B cell (primary cell): ENCODE results near the gene MYOF. TPM values are rescaled to one million over a fixed set of nuclear protein-coding genes. Genes with fewer than 3 reads are reported as not detected.
A peak's percentile ranks its signal among the peaks of the same experiment; 100 is the strongest.

Experiments used
- ATAC-seq: fragments of 200-7000 bp; cut with Tn5 transposase; one replicate; pipeline ENCODE4 v1.10.0; 2021; ENCODE audit warnings: low read depth, mild to moderate bottlenecking, moderate number of reproducible peaks, moderate library complexity
- CTCF ChIA-PET: fragments of 350-600 bp; sonication (Branson Sonifier 250); formaldehyde crosslinking; loops from one replicate; lab custom pipeline; 2021; ENCODE audit warnings: antibody characterized with exemption, inconsistent platforms; lab: Charles Lee
- POLR2A ChIA-PET: fragments of 350-600 bp; sonication (Branson Sonifier 250); formaldehyde crosslinking; loops from one replicate; lab custom pipeline; 2021; ENCODE audit warnings: antibody characterized with exemption; lab: Charles Lee
- DNase-seq: peaks from one replicate; pipeline ENCODE4 v3.0.0; 2013
- H2AFZ ChIP-seq: 2 replicates; pipeline ENCODE4 v1.6.1; 2012; ENCODE audit warnings: mild to moderate bottlenecking, low read depth, low read length; ENCODE audit not compliant: insufficient read depth, poor library complexity, severe bottlenecking
- H3K27ac ChIP-seq, 2 donors: 1 replicate in 1 of 2; 2 replicates in 1 of 2; pipeline ENCODE4 v1.5.1; 2012 to 2013; ENCODE audit warnings: low read length in 2 of 2, mild to moderate bottlenecking in 2 of 2, moderate library complexity in 1 of 2
- H3K27me3 ChIP-seq, 4 experiments: fragments of 200-600 bp in 1 of 4; sonication (generic) in 1 of 4; replicated peaks in 1 of 4; 1 replicate in 2 of 4; 2 replicates in 2 of 4; pipeline versions ENCODE4 v1.6.1 to v1.7.0; 2013 to 2016; ENCODE audit warnings: low read length in 3 of 4, mild to moderate bottlenecking in 2 of 4, mixed read lengths in 1 of 4, moderate library complexity in 1 of 4; ENCODE audit not compliant: insufficient read depth in 4 of 4, control insufficient read depth in 3 of 4; ENCODE audit errors: control extremely low read depth in 1 of 4
- H3K36me3 ChIP-seq, 2 experiments: replicated peaks in 1 of 2; 1 replicate in 1 of 2; 2 replicates in 1 of 2; pipeline versions ENCODE4 v1.6.1 to v1.7.1; 2013; ENCODE audit warnings: low read length in 1 of 2; ENCODE audit not compliant: insufficient read depth in 2 of 2, control insufficient read depth in 1 of 2; ENCODE audit errors: control extremely low read depth in 1 of 2, extremely low read depth in 1 of 2
- H3K4me1 ChIP-seq, 2 donors: fragments of 200-600 bp in 1 of 2; sonication (generic) in 1 of 2; 1 replicate in 1 of 2; 2 replicates in 1 of 2; pipeline versions ENCODE4 v1.5.1 to v1.6.1; 2013 to 2017; ENCODE audit warnings: low read length in 2 of 2; ENCODE audit not compliant: control insufficient read depth in 2 of 2, insufficient read depth in 2 of 2
- H3K4me2 ChIP-seq: replicated peaks from 2 replicates; pipeline ENCODE3; 2012; ENCODE audit warnings: mild to moderate bottlenecking, low read depth, low read length; ENCODE audit not compliant: poor library complexity, severe bottlenecking
- H3K4me3 ChIP-seq, 5 experiments: fragments of 200-600 bp in 1 of 5; sonication (generic) in 1 of 5; 1 replicate in 3 of 5; 2 replicates in 2 of 5; pipeline versions ENCODE4 v1.5.1 to v1.7.0; 2011 to 2016; ENCODE audit warnings: low read length in 4 of 5, mild to moderate bottlenecking in 4 of 5, low read depth in 2 of 5, control low read depth in 1 of 5, moderate library complexity in 1 of 5; ENCODE audit not compliant: insufficient read depth in 1 of 5; ENCODE audit errors: control extremely low read depth in 1 of 5, extremely low read depth in 1 of 5
- H3K79me2 ChIP-seq: fragments of 200-600 bp; sonication (generic); one replicate; pipeline ENCODE4 v1.6.0; 2016; ENCODE audit warnings: low read length; ENCODE audit not compliant: control insufficient read depth, insufficient read depth
- H3K9ac ChIP-seq: fragments of 200-600 bp; sonication (generic); 2 replicates; pipeline ENCODE4 v1.6.1; 2017; ENCODE audit warnings: mild to moderate bottlenecking, low read length, moderate library complexity
- H3K9me3 ChIP-seq, 3 donors: one replicate each; pipeline versions ENCODE4 v1.6.1 to v1.7.1; 2013; ENCODE audit warnings: low read length in 2 of 3; ENCODE audit not compliant: control insufficient read depth in 2 of 3, insufficient read depth in 1 of 3; ENCODE audit errors: control extremely low read depth in 1 of 3
- H4K20me1 ChIP-seq: 2 replicates; pipeline ENCODE4 v1.6.0; 2012; ENCODE audit warnings: mild to moderate bottlenecking, low read length; ENCODE audit not compliant: insufficient read depth, control insufficient read depth, poor library complexity, severe bottlenecking
- H3K27ac Mint-ChIP-seq: one replicate; pipeline ENCODE4 v1.8.0; 2021; ENCODE audit warnings: mixed read lengths
- H3K27me3 Mint-ChIP-seq: one replicate; pipeline ENCODE4 v1.8.0; 2021; ENCODE audit warnings: mixed read lengths
- H3K4me1 Mint-ChIP-seq: one replicate; pipeline ENCODE4 v1.8.0; 2021; ENCODE audit warnings: mixed read lengths
- H3K4me3 Mint-ChIP-seq: one replicate; pipeline ENCODE4 v1.8.0; 2021; ENCODE audit warnings: mixed read lengths
- H3K9me3 Mint-ChIP-seq: one replicate; pipeline ENCODE4 v1.8.0; 2022; ENCODE audit warnings: mixed read lengths; ENCODE audit not compliant: insufficient read depth
- CTCF ChIP-seq: fragments of 200-600 bp; IDR thresholded peaks from one replicate; pipeline ENCODE4 v1.8.0; 2022; ENCODE audit warnings: antibody characterized with exemption, mild to moderate bottlenecking
- EZH2 ChIP-seq: IDR thresholded peaks from 2 replicates; pipeline ENCODE4 v1.6.1; 2012; ENCODE audit warnings: borderline replicate concordance, low read depth, mild to moderate bottlenecking, moderate library complexity, low read length; ENCODE audit not compliant: insufficient read depth, poor library complexity, severe bottlenecking
- WGBS: methylation state at CpG from one replicate; pipeline ENCODE4 v1.1.5; 2013; ENCODE audit warnings: missing lambda C conversion rate; ENCODE audit not compliant: insufficient coverage; 5-methylcytosine and 5-hydroxymethylcytosine counted together
- intact Hi-C: fragments of 100-400 bp; cut with micrococcal nuclease; formaldehyde crosslinking; loops from one replicate; pipeline ENCODE4 v1.10.0; 2022
- polyA plus RNA-seq: library from polyadenylated mRNA; depleted of rRNA; stranded (reverse); fragments of >200 nt; gene quantifications from 2 replicates; pipeline ENCODE4 v1.2.3, GENCODE V29; 2012
- total RNA-seq, 2 donors: library from RNA; stranded (reverse); fragments of 120-200 nt in 1 of 2; gene quantifications; 1 replicate in 1 of 2; 2 replicates in 1 of 2; pipeline versions ENCODE4 v1.2.3 to v1.2.4, GENCODE V29; 2013 to 2022

Gene MYOF
- total and polyA plus RNA-seq, 2 donors (not counting 1 experiment from before 2014, with no cell fraction given): 0.07 to 0.18 TPM

- intact Hi-C loops: loop anchor here (1.0 to 5.0 kb wide), 2 partner anchors 121 to 135 kb away; partner anchors contain the start of gene CEP55
- no peak overlapping the region for H2AFZ ChIP-seq
- Mint-ChIP-seq H3K4me1 (peaks cover 2% of the 10 kb centered on the region), H3K9me3 (no peaks in the 10 kb centered on the region), H3K27me3 (peaks cover 10% of the 10 kb centered on the region), H3K4me3 (no peak overlapping the region), H3K27ac (no peak overlapping the region)
- H3K27ac ChIP-seq: no peak overlapping the region
- H3K4me1 ChIP-seq: peaks cover 0 to 3% of the 10 kb centered on the region in 2 donors
- no peaks in the 10 kb centered on the region for H4K20me1 ChIP-seq
- peak; percentile 79 for DNase-seq
- WGBS: 46% methylated on average over 5 of the region's 10 CpGs
- no peak for TF ChIP-seq EZH2
- TF ChIP-seq CTCF: peak; percentile 98
- POLR2A ChIA-PET: no interaction called here
- H3K27me3 ChIP-seq: peaks cover 0 to 2% (median 0%) of the 10 kb centered on the region in 4 experiments
- CTCF ChIA-PET: interaction anchor here (0.6 to 10.6 kb wide), 37 partner anchors 8 to 544 kb away, joined by 3 to 342 read pairs (median 5); partner anchors contain the start of genes FRA10AC1 and MYOF
- H3K4me3 ChIP-seq: no peak overlapping the region
- H3K36me3 ChIP-seq: no peaks in the 10 kb centered on the region
- no peaks in the 10 kb centered on the region for H3K9me3 ChIP-seq
- H3K9ac ChIP-seq: no peak overlapping the region
- ATAC-seq: peak; percentile 57
- H3K79me2 ChIP-seq: no peaks in the 10 kb centered on the region
- H3K4me2 ChIP-seq: no peak overlapping the region
These were observed 105.5 kb downstream of the MYOF start for GRCh38 chr10:93376372-93377293.

- H3K4me1 ChIP-seq: no peaks in the 10 kb centered on the region
- H2AFZ ChIP-seq: no peak overlapping the region
- intact Hi-C loops: no loop called here
- H3K9me3 ChIP-seq: no peaks in the 10 kb centered on the region
- WGBS: no CpG with 5 or more reads among the region's 1 CpG
- H3K36me3 ChIP-seq: no peaks in the 10 kb centered on the region
- H3K4me3 Mint-ChIP-seq: no peak overlapping the region
- H3K4me3 ChIP-seq: no peak overlapping the region
- H3K4me1 Mint-ChIP-seq: no peaks in the 10 kb centered on the region
- DNase-seq (no peak), ATAC-seq (no peak)
- H3K9ac ChIP-seq: no peak overlapping the region
- no peak overlapping the region for H3K27ac Mint-ChIP-seq
- H4K20me1 ChIP-seq: no peaks in the 10 kb centered on the region
- H3K27ac ChIP-seq: no peak overlapping the region
- no peak overlapping the region for H3K4me2 ChIP-seq
- H3K79me2 ChIP-seq: no peaks in the 10 kb centered on the region
- H3K27me3 Mint-ChIP-seq: peaks cover 7% of the 10 kb centered on the region
- ChIA-PET POLR2A (no interaction called here), CTCF (interaction anchor here (1.3 to 10.6 kb wide), 4 partner anchors 9 to 141 kb away, joined by 3 to 198 read pairs (median 26); partner anchors contain the start of gene MYOF)
- H3K9me3 Mint-ChIP-seq: no peaks in the 10 kb centered on the region
- no peaks in the 10 kb centered on the region for H3K27me3 ChIP-seq
- TF ChIP-seq CTCF: no peak
- TF ChIP-seq EZH2: no peak
These were observed 111.2 kb downstream of the MYOF start for GRCh38 chr10:93370961-93371360.
